GM13977 (cell line): ENCODE results near the gene FBXO31.
A peak's percentile ranks its signal among the peaks of the same experiment; 100 is the strongest.

Experiments used
- DNase-seq: peaks from one replicate; pipeline ENCODE4 v3.0.0; 2012; ENCODE audit warnings: low spot score
- CTCF ChIP-seq: IDR thresholded peaks from 2 replicates; pipeline ENCODE4 v1.5.1; 2012; ENCODE audit warnings: mild to moderate bottlenecking, control low read depth; ENCODE audit not compliant: insufficient read depth; ENCODE audit errors: extremely low read depth, missing control alignments
- in situ Hi-C: fragments of 300-500 bp; cut with MboI; formaldehyde crosslinking; loops from one replicate; pipeline ENCODE4 v1.12.0; 2022; ENCODE audit warnings: low sequenced_read_pairs, low pct_unique_long_range_greater_than_20kb, mixed read lengths, inconsistent platforms; ENCODE audit not compliant: unreplicated experiment

Gene FBXO31

GRCh38 chr16:87383505-87384161 is at the start of gene FBXO31:
TSS of gene FBXO31 (minus strand) at chr16:87383776. CDS start at chr16:87383744, 32 bp downstream.
- TF ChIP-seq CTCF = peak; percentile 10
- in situ Hi-C loops = no loop called here
- DNase-seq = peak; percentile 92

- no peak for DNase-seq
- TF ChIP-seq CTCF = no peak
- in situ Hi-C loops = no loop called here
These were observed 48.8 kb upstream of the FBXO31 start for GRCh38 chr16:87432330-87432915.

- in situ Hi-C loops = no loop called here
- TF ChIP-seq CTCF = no peak
- DNase-seq = no peak
These were observed 48.4 kb upstream of the FBXO31 start for GRCh38 chr16:87431926-87432325.

- no peak for TF ChIP-seq CTCF
- DNase-seq = no peak
- in situ Hi-C loops = no loop called here
These were observed 43.0 kb upstream of the FBXO31 start for GRCh38 chr16:87426423-87427215.

GRCh38 chr16:87425941-87426340 is 42.4 kb upstream of the FBXO31 start:
- no peak for TF ChIP-seq CTCF
- in situ Hi-C loops = no loop called here
- no peak for DNase-seq

GRCh38 chr16:87424266-87424665 is 40.7 kb upstream of the FBXO31 start:
- in situ Hi-C loops = no loop called here
- no peak for DNase-seq
- TF ChIP-seq CTCF = no peak
